ENCODE measurements around the gene MEF2C.

MEF2C gene

GRCh38 chr5:88758184-88758583, 124.8 kb downstream of the MEF2C start:
- DNase-seq (ENCODE audit: low spot score), result no peak

- no peak for DNase-seq (ENCODE audit: low spot score)
Observed at GRCh38 chr5:88756953-88757352, 126.0 kb downstream of the MEF2C start.

- DNase-seq (ENCODE audit: low spot score), result no peak
Observed at GRCh38 chr5:88748666-88749065, 134.3 kb downstream of the MEF2C start.

GRCh38 chr5:88746438-88746882, 136.5 kb downstream of the MEF2C start:
- no peak for DNase-seq (ENCODE audit: low spot score)

GRCh38 chr5:88745093-88745696, 137.8 kb downstream of the MEF2C start:
- DNase-seq (ENCODE audit: low spot score), result no peak

- no peak for DNase-seq (ENCODE audit: low spot score)
Observed at GRCh38 chr5:88743231-88743834, 139.7 kb downstream of the MEF2C start.

- DNase-seq (ENCODE audit: low spot score), result no peak
Observed at GRCh38 chr5:88741964-88742363, 141.0 kb downstream of the MEF2C start.

- DNase-seq (ENCODE audit: low spot score), result no peak
Observed at GRCh38 chr5:88740604-88741185, 142.3 kb downstream of the MEF2C start.

GRCh38 chr5:88736494-88736893, 146.5 kb downstream of the MEF2C start:
- DNase-seq (ENCODE audit: low spot score), result no peak

GRCh38 chr5:88734983-88735382, 148.0 kb downstream of the MEF2C start:
- DNase-seq (ENCODE audit: low spot score), result no peak

- peak; percentile 59 for DNase-seq (ENCODE audit: low spot score)
Observed at GRCh38 chr5:88734191-88734640, 148.8 kb downstream of the MEF2C start.

GRCh38 chr5:88732862-88733261, 150.1 kb downstream of the MEF2C start:
- no peak for DNase-seq (ENCODE audit: low spot score)

GRCh38 chr5:88732181-88732633, 150.8 kb downstream of the MEF2C start:
- DNase-seq (ENCODE audit: low spot score), result peak; percentile 51

GRCh38 chr5:88729829-88730182, 153.2 kb downstream of the MEF2C start:
- DNase-seq (ENCODE audit: low spot score), result no peak

- DNase-seq (ENCODE audit: low spot score), result peak; percentile 89
Observed at GRCh38 chr5:88729084-88729828, 153.7 kb downstream of the MEF2C start.

- DNase-seq (ENCODE audit: low spot score), result no peak
Observed at GRCh38 chr5:88727705-88728313, 155.2 kb downstream of the MEF2C start.

- DNase-seq (ENCODE audit: low spot score), result no peak
Observed at GRCh38 chr5:88725454-88725853, 157.5 kb downstream of the MEF2C start.

- no peak for DNase-seq (ENCODE audit: low spot score)
Observed at GRCh38 chr5:88724201-88724600, 158.8 kb downstream of the MEF2C start.

GRCh38 chr5:88722546-88723073, 160.4 kb downstream of the MEF2C start:
- no peak for DNase-seq (ENCODE audit: low spot score)

- no peak for DNase-seq (ENCODE audit: low spot score)
Observed at GRCh38 chr5:88719434-88719833, 163.6 kb downstream of the MEF2C start.

GRCh38 chr5:88718736-88719135, 164.2 kb downstream of the MEF2C start:
- peak; percentile 48 for DNase-seq (ENCODE audit: low spot score)

- no peak for DNase-seq (ENCODE audit: low spot score)
Observed at GRCh38 chr5:88716101-88716500, 166.9 kb downstream of the MEF2C start.

Data from Ammon's horn (tissue), 1 donor.